Measurements from ENCODE around the gene HMGXB4. TPM values are rescaled to one million over a fixed set of nuclear protein-coding genes. Genes with fewer than 3 reads are reported as not detected.

The HMGXB4 gene
- 22.1 and 30.4 TPM in 2 replicates for polyA plus RNA-seq (2011; rRNA removed)
- 28.6 and 38.3 TPM in 2 replicates for polyA minus RNA-seq (2011; rRNA and poly(A)+ RNA removed)

DNA sequence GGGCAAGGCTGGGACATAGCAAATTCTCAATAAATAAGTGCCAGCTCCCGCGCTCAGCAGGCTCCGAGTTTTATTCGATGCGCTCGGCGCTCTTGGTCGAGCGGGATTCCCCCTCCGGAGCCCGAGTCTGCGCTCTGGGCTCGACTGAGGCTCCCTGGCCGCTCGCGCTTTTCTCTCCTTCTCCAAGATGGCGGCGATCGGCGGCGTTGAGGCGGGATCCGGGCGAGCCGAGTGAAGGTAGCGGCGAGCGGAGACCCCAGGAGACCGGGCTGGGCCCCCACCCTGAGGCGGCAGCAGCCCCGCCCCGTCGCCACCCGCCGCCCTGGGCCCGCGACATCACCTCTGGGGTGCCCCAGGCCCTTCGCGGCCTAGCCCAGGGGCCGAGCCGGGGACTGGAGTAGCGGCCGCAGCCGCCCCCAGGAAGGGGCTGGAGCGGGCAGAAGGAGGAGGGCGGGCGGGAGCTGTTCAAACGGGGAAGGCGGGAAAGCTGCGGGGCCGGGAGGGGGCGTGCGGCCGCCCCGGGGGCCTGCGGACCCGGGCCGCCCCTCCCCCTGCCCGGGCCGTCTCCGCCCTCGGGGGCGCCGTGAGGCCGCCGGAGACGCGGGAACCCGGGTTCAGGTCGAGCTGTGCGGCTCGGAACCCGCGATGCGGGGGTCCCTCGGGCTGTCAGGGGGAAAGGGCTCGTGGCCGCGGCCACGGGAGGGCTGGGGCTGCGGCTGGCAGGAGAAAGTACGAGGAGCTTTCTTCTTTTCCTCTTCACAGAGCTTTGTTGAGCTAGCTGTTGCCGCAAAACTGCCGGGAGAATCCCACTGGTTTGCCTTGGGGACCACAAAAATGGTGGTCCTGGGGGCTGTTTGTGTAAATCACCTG lies at the start of gene HMGXB4:
TSS of gene HMGXB4 (plus strand) at position 173 of the 870 bp plus-strand sequence. CDS start 4,898 bp downstream, outside the sequence.
- Histone ChIP-seq H3K27ac (ENCODE audit: low read depth, low read length) (peak within 1 kb of the TSS; percentile 47), H3K27me3 (ENCODE audit: control insufficient read depth, insufficient read depth, low read length) (no peaks in the 10 kb centered on the region), H3K9me3 (ENCODE audit: control insufficient read depth, insufficient read depth, low read length) (no peaks in the 10 kb centered on the region), H3K4me3 (ENCODE audit: low read depth, low read length) (peak within 1 kb of the TSS; percentile 78)
- ChIA-PET CTCF (interaction anchor here (0.9 to 1.7 kb wide), 2 partner anchors 11 to 26 kb away, joined by 3 to 4 read pairs; no protein-coding TSS in a partner anchor), POLR2A (interaction anchor here (1.6 kb wide), 1 partner anchor 42 kb away, joined by 9 read pairs; the partner anchor contains the start of gene TOM1)
- TF ChIP-seq CTCF (IDR thresholded peaks at IDR 0.05; ENCODE audit: low read depth, low read length), result no peak
- peak; percentile 73 for DNase-seq (ENCODE audit: low read depth, low spot score)

- CTCF ChIA-PET, result interaction anchor here (1.4 kb wide), 1 partner anchor 23 kb away, joined by 5 read pairs; no protein-coding TSS in a partner anchor
- TF ChIP-seq CTCF (IDR thresholded peaks at IDR 0.05; ENCODE audit: low read depth, low read length), result no peak
- no peak for DNase-seq (ENCODE audit: low read depth, low spot score)
- Histone ChIP-seq H3K27ac (ENCODE audit: low read depth, low read length) (no peak overlapping the region), H3K4me3 (ENCODE audit: low read depth, low read length) (no peak overlapping the region), H3K27me3 (ENCODE audit: control insufficient read depth, insufficient read depth, low read length) (peaks cover 6% of the 10 kb centered on the region), H3K9me3 (ENCODE audit: control insufficient read depth, insufficient read depth, low read length) (no peaks in the 10 kb centered on the region)
- POLR2A ChIA-PET, result no interaction called here
Observed at GRCh38 chr22:35208003-35208402, 49.3 kb upstream of the HMGXB4 start.

DNA sequence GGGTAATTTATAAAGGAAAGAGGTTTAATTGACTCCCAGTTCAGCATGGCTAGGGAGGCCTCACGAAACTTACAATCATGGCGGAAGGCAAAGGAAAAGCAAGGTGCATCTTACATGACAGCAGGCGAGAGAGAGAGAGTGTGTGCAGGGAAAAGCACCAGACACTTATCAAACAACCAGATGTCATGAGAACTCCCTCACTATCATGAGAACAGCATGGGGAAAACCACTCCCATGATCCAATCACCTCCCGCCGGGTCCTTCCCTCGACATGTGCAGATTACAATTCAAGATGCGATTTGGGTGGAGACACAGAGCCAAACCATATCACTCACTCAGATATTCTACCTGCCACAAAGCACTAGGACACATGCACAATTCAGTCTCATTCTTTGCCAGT lies 48.1 kb upstream of the HMGXB4 start:
- ChIA-PET CTCF (no interaction called here), POLR2A (no interaction called here)
- no peak for TF ChIP-seq CTCF (IDR thresholded peaks at IDR 0.05; ENCODE audit: low read depth, low read length)
- no peaks in the 10 kb centered on the region for H3K9me3 ChIP-seq (ENCODE audit: control insufficient read depth, insufficient read depth, low read length)
- H3K27ac ChIP-seq (ENCODE audit: low read depth, low read length), result no peak overlapping the region
- H3K27me3 ChIP-seq (ENCODE audit: control insufficient read depth, insufficient read depth, low read length), result peaks cover 6% of the 10 kb centered on the region
- H3K4me3 ChIP-seq (ENCODE audit: low read depth, low read length), result no peak overlapping the region
- no peak for DNase-seq (ENCODE audit: low read depth, low spot score)

DNA sequence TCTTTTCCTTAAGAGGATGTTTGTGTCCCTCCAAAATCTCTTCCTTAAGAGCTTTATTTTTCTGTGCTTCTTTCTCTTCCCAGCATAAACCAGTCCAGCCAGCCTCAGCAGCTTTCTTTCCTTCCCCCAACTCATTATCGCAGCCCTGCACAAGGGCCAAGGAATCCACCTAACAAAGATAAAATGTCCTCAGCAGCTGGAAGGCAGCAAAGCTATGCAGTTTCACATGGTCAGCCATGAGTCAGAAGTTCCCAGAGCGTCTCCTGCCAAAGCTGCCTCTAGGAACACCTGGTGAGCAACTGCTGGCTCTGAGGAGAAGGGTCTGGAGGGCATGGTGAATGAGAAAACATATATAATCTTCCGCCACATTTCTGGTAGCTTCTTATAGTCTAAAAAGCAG lies 45.3 kb upstream of the HMGXB4 start:
- CTCF ChIA-PET, result no interaction called here

More for the DNA sequence above, 45.3 kb upstream of the HMGXB4 start:
- POLR2A ChIA-PET, result no interaction called here
- peak; percentile 6 for DNase-seq (ENCODE audit: low read depth, low spot score)
- no peaks in the 10 kb centered on the region for H3K9me3 ChIP-seq (ENCODE audit: control insufficient read depth, insufficient read depth, low read length)
- no peak overlapping the region for H3K4me3 ChIP-seq (ENCODE audit: low read depth, low read length)
- peaks cover 6% of the 10 kb centered on the region for H3K27me3 ChIP-seq (ENCODE audit: control insufficient read depth, insufficient read depth, low read length)
- no peak overlapping the region for H3K27ac ChIP-seq (ENCODE audit: low read depth, low read length)
- no peak for TF ChIP-seq CTCF (IDR thresholded peaks at IDR 0.05; ENCODE audit: low read depth, low read length)

All from AG04450 (cell line).